Endothelial cell of umbilical vein (primary cell): ENCODE results near the gene SFSWAP.
"Not testable (repeated sequence)": the region's sequence is repeated elsewhere in the genome, so short reads cannot be mapped to it uniquely, and the experiment has no call there.

Experiments
- CTCF ChIP-seq, 2 donors: IDR thresholded peaks; 1 replicate in 1 of 2; 2 replicates in 1 of 2; pipeline ENCODE4 v1.5.1; 2011; ENCODE audit warnings: low read length in 2 of 2, mild to moderate bottlenecking in 2 of 2, moderate library complexity in 2 of 2, control low read depth in 1 of 2, inconsistent platforms in 1 of 2, low read depth in 1 of 2; ENCODE audit not compliant: insufficient read depth in 1 of 2; ENCODE audit errors: extremely low read depth in 1 of 2
- MAX ChIP-seq: IDR thresholded peaks from 2 replicates; pipeline ENCODE4 v1.6.1; 2011; ENCODE audit not compliant: insufficient read depth, insufficient read length
- POLR2A ChIP-seq: IDR thresholded peaks from 2 replicates; pipeline ENCODE4 v1.6.1; 2012; ENCODE audit warnings: low read depth, mild to moderate bottlenecking, control low read depth, low read length

GRCh38 chr12:131677067-131677466 lies 33.8 kb upstream of the SFSWAP start:
- TF ChIP-seq CTCF (IDR thresholded peaks at IDR 0.05; ENCODE audit: extremely low read depth in 1 of 2, insufficient read depth in 1 of 2, low read depth in 1 of 2, low read length in 2 of 2); MAX; POLR2A: not testable (repeated sequence)
